GM12872 (cell line): Measurements from ENCODE around the gene LRCH2.

Source experiments
- TF ChIP-seq, protein P1 (sequence below): IDR thresholded peaks from 3 replicates; pipeline ENCODE4 v1.5.1; 2011; ENCODE audit warnings: low read depth, mild to moderate bottlenecking, low read length, moderate library complexity; ENCODE audit not compliant: insufficient read depth

Gene LRCH2

DNA sequence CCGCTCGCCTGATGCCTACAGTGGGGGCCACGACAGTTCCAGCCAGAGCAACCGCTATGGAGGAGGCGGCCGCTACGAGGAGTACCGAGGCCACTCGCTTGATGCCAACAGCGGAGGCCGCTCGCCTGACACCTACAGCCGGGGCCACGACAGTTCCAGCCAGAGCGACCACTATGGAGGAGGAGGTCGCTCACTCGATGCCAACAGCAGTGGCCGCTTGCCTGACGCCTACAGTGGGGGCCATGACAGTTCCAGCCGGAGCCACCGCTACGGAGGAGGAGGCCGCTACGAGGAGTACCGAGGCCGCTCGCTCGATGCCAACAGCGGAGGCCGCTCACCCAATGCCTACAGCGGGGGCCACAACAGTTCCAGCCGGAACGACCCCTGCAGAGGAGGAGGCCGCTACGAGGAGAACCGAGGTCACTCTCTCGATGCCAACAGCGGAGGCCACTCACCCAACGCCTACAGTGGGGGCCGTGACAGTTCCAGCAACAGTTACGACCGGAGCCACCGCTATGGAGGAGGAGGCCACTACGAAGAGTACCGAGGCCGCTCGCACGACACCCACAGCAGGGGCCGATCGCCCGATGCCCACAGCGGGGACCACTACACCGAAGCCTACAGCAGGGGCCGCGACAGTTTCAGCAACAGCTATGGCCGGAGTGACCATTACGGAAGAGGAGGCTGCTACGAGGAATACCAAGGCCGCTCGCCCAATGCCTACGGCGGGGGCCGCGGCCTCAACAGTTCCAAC is 42.2 kb downstream of the LRCH2 start:
- TF ChIP-seq, protein P1, sequence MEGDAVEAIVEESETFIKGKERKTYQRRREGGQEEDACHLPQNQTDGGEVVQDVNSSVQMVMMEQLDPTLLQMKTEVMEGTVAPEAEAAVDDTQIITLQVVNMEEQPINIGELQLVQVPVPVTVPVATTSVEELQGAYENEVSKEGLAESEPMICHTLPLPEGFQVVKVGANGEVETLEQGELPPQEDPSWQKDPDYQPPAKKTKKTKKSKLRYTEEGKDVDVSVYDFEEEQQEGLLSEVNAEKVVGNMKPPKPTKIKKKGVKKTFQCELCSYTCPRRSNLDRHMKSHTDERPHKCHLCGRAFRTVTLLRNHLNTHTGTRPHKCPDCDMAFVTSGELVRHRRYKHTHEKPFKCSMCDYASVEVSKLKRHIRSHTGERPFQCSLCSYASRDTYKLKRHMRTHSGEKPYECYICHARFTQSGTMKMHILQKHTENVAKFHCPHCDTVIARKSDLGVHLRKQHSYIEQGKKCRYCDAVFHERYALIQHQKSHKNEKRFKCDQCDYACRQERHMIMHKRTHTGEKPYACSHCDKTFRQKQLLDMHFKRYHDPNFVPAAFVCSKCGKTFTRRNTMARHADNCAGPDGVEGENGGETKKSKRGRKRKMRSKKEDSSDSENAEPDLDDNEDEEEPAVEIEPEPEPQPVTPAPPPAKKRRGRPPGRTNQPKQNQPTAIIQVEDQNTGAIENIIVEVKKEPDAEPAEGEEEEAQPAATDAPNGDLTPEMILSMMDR, result no peak

DNA sequence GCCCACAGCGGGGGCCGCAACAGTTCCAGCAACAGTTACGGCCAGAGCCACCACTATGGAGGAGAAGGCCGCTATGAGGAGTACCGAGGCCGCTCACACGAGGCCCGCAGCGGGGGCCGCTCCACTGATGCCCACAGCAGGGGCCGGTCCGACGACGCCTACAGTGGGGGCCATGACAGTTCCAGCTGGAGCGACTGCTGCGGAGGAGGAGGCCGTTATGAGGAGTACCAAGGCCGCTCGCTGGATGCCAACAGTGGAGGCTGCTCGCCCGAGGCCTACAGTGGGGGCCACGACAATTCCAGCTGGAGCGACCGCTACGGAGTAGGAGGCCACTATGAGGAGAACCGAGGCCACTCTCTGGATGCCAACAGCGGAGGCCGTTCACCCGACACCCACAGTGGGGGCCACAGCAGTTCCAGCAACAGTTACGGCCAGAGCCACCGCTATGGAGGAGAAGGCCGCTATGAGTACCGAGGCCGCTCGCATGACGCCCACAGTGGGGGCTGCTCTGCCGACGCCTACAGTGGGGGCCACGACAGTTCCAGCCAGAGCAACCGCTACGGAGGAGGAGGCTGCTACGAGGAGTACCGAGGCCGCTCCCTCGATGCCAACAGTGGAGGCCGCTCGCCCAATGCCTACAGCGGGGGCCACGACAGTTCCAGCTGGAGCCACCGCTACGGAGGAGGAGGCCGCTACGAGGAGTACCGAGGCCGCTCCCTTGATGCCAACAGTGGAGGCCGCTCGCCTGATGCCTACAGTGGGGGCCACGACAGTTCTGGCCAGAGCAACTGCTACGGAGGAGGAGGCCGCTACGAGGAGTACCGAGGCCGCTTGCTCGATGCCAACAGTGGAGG is 43.0 kb downstream of the LRCH2 start:
- TF ChIP-seq, protein P1, result no peak

DNA sequence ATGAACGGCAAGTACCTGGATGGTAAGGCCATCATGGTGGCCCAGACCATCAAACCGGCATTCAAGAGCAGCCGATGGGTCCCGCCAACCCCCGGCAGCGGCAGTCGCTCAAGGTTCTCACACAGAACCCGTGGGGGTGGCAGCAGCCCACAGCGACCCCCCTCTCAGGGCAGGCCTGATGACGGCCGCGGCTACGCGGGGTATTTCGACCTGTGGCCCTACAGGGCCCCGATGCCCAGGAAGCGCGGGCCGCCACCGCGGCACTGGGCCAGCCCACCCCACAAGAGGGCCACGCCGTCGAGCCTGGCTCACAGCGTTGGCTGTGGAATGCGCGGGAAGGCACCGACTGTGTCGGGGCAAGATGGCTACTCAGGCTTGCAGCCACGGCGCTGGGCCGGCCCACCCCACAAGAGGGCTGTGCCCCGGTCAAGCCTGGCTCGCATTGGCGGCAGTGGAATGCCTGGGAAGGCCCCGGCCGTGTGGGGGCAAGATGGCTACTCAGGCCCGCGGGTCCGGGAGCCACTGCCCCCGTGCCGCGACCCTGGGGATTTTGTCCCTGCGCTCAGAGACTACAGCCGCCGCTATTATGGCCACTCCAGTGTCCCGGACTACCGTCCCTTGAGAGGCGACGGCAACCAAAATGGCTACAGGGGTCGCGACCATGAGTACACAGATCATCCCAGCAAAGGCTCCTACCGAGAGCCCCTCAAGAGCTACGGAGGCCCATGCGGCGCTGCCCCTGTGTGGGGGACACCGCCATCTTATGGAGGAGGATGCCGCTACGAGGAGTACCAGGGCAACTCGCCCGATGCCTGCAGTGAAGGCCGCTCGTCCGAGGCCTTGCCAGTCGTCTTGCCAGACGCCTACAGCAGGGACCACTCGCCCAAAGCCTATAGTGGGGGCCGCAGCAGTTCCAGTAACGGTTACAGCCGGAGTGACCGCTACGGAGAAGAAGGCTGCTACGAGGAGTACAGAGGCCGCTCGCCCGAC is 44.0 kb downstream of the LRCH2 start:
- TF ChIP-seq, protein P1, result no peak

DNA sequence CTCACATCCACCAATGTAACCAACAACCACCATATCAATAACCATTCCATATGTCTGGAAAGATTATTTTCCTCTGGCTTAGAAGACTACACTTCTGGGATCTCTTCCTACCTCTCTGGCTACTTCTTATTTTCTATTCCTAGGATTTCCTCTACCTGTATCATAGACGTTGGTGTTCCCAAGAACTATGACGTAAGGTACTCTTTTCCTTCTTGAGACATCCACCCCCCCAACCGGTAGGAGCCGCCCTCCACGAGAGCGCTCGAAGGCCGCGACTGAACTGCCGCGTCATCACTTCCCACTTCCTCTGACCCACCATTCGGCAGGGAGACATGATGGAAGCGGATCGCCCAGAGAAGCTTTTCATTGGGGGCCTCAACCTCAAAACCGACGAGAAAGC is 44.8 kb downstream of the LRCH2 start, which contains the start of gene RBMXL3:
RBMXL3 (plus strand) TSS at position 301 of the 400 bp plus-strand sequence; CDS start at position 333, 32 bp downstream.
- TF ChIP-seq, protein P1, result no peak

DNA sequence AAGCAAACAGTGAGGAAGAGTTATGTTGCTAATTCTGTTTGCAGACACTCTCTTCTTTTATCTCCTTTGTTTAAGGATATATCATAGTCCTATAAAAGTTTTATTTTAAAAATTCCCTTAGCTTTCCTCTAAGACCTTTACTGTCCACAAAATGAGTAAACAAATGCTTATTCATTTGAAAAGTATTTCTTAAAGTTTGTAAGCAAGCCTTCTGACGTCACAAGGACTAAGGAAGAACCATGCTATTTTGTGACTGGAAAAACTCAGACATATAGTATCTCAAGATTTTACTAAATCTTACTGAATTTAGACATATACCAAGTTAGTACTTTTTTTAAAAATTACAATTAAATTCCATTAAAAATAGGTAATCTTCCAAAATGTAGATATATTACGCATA is 49.9 kb downstream of the LRCH2 start:
- TF ChIP-seq, protein P1, result no peak

DNA sequence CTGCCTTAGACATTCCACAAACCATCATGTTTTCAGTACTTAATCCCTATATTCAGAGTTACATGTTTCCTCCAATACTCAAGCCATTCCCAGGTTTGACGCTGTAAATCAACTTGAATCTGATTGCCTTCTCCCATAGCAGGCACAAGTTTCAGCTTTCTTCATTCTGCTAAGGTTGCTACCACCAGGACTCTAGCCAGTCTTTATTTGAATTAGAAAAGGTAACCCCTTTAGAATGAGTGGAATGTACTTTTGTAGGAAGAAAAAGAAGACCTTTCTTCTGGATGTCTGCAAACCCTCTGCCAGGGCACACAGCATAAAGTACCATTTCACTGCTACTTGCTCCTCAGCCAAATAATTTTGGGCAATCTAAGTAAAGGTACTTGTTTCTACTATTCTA is 55.4 kb downstream of the LRCH2 start:
- TF ChIP-seq, protein P1, result no peak

DNA sequence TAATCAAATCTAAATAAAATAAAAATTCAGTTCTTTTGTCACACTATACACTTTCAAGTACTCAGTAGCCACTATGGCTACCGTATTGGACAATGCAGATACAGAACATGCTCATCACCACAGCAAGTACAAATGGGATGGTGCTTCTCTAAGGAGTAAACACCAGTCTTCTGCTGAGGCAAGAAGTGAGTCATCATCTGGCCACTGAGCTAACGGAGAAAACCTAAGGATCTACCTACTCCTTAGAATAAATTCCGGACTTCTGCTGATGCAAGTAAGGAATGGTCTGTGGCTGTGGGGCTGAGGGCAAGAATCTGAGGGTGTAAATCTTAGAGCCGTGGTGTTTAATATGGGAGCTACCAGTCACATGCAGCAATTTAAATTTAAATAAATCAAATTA is 56.0 kb downstream of the LRCH2 start:
- TF ChIP-seq, protein P1, result no peak
